Right renal cortex interstitium (tissue), 3 donors: ENCODE data around the gene ARMC12. TPM values are rescaled to one million over a fixed set of nuclear protein-coding genes. Genes with fewer than 3 reads are reported as not detected.
A peak's percentile ranks its signal among the peaks of the same experiment; 100 is the strongest.
"Not testable (repeated sequence)": the region's sequence is repeated elsewhere in the genome, so short reads cannot be mapped to it uniquely, and the experiment has no call there.

Source experiments
- DNase-seq, 3 donors: peaks; one replicate each; pipeline ENCODE4 v3.0.0-alpha.2; 2013; ENCODE audit warnings: low read depth in 3 of 3, low spot score in 2 of 3
- polyA plus RNA-seq, 3 donors: library from polyadenylated mRNA; unstranded; fragments of 120-200 nt; gene quantifications; one replicate each; pipeline ENCODE4 v1.2.1, GENCODE V29; 2013; ENCODE audit not compliant: insufficient read length in 3 of 3

Gene ARMC12
- under 1 TPM; 0.48 to 0.89 (median 0.86) TPM for polyA plus RNA-seq

GRCh38 chr6:35736982-35737412 lies at the start of gene ARMC12:
Gene ARMC12 (plus strand): TSS chr6:35737032. CDS start chr6:35737109, 77 bp downstream.
- no peak for DNase-seq

GRCh38 chr6:35687658-35688604 lies 48.9 kb upstream of the ARMC12 start:
- DNase-seq: peak in 1 of 3 donors; percentile 47

- peak in 2 of 3 donors; percentile 67 to 72 for DNase-seq
Measured at GRCh38 chr6:35688605-35689322, 48.1 kb upstream of the ARMC12 start, which contains the start of gene FKBP5. Gene FKBP5 (minus strand): TSS chr6:35688915. CDS start chr6:35642824, 46,091 bp downstream.

GRCh38 chr6:35690006-35690405 lies 46.8 kb upstream of the ARMC12 start:
- DNase-seq: not testable (repeated sequence)

GRCh38 chr6:35690484-35690883 lies 46.3 kb upstream of the ARMC12 start:
- no peak for DNase-seq

- DNase-seq: no peak
Measured at GRCh38 chr6:35691027-35691824, 45.6 kb upstream of the ARMC12 start.

GRCh38 chr6:35694462-35694861 lies 42.4 kb upstream of the ARMC12 start:
- no peak for DNase-seq

GRCh38 chr6:35698430-35698829 lies 38.4 kb upstream of the ARMC12 start:
- DNase-seq: not testable (repeated sequence)

- DNase-seq: no peak
Measured at GRCh38 chr6:35698858-35699257, 38.0 kb upstream of the ARMC12 start.

GRCh38 chr6:35703554-35703953 lies 33.3 kb upstream of the ARMC12 start:
- no peak for DNase-seq

- DNase-seq: no peak
Measured at GRCh38 chr6:35706468-35706867, 30.4 kb upstream of the ARMC12 start.

- no peak for DNase-seq
Measured at GRCh38 chr6:35707714-35708407, 29.0 kb upstream of the ARMC12 start.

GRCh38 chr6:35708585-35708984 lies 28.2 kb upstream of the ARMC12 start:
- no peak for DNase-seq

GRCh38 chr6:35710241-35710847 lies 26.5 kb upstream of the ARMC12 start:
- DNase-seq: no peak

- DNase-seq: no peak
Measured at GRCh38 chr6:35711731-35712130, 25.1 kb upstream of the ARMC12 start.

- no peak for DNase-seq
Measured at GRCh38 chr6:35713006-35713767, 23.6 kb upstream of the ARMC12 start.

GRCh38 chr6:35716798-35717197 lies 20.0 kb upstream of the ARMC12 start:
- no peak for DNase-seq

GRCh38 chr6:35717449-35718374 lies 19.1 kb upstream of the ARMC12 start:
- DNase-seq: no peak
